Parathyroid adenoma (tissue), 2 donors: ENCODE data around the gene RNF43.

Experiments
- H2AFZ ChIP-seq: fragments of 300-600 bp; sonication (generic); one replicate; pipeline ENCODE4 v1.7.0; 2017; ENCODE audit warnings: antibody characterized with exemption, mild to moderate bottlenecking
- H3K27ac ChIP-seq: fragments of 300-600 bp; sonication (generic); one replicate; pipeline ENCODE4 v1.7.0; 2017
- H3K27me3 ChIP-seq: fragments of 300-600 bp; sonication (generic); one replicate; pipeline ENCODE4 v1.7.0; 2017; ENCODE audit warnings: low read length; ENCODE audit not compliant: control insufficient read depth, insufficient read depth
- H3K36me3 ChIP-seq: fragments of 300-600 bp; sonication (generic); one replicate; pipeline ENCODE4 v1.7.0; 2017; ENCODE audit warnings: low read length; ENCODE audit not compliant: control insufficient read depth, insufficient read depth
- H3K4me1 ChIP-seq: fragments of 300-600 bp; sonication (generic); one replicate; pipeline ENCODE4 v1.7.0; 2017; ENCODE audit warnings: control low read depth
- H3K4me2 ChIP-seq: fragments of 300-600 bp; sonication (generic); one replicate; pipeline ENCODE4 v1.7.0; 2017; ENCODE audit warnings: low read length
- H3K4me3 ChIP-seq: fragments of 300-600 bp; sonication (generic); one replicate; pipeline ENCODE4 v1.7.0; 2017; ENCODE audit warnings: low read depth, low read length
- H3K79me2 ChIP-seq: fragments of 300-600 bp; sonication (generic); one replicate; pipeline ENCODE4 v1.7.0; 2017; ENCODE audit warnings: control low read depth
- H3K9ac ChIP-seq: fragments of 300-600 bp; sonication (generic); one replicate; pipeline ENCODE4 v1.7.0; 2017; ENCODE audit warnings: mild to moderate bottlenecking
- H3K9me3 ChIP-seq: fragments of 300-600 bp; sonication (generic); one replicate; pipeline ENCODE4 v1.7.0; 2017; ENCODE audit warnings: low read length; ENCODE audit not compliant: control insufficient read depth
- CTCF ChIP-seq: fragments of 300-600 bp; sonication (generic); IDR thresholded peaks from one replicate; pipeline ENCODE4 v1.7.0; 2017; ENCODE audit warnings: antibody characterized with exemption, mild to moderate bottlenecking
- donor health status: primary hyperparathyroidism.

RNF43 gene

GRCh38 chr17:58415371-58416055 is 1.8 kb downstream of the RNF43 start:
- TF ChIP-seq CTCF, result no peak
- H2AFZ ChIP-seq, result peak overlapping the region; percentile 56
- H3K9me3 ChIP-seq, result no peaks in the 10 kb centered on the region
- H3K9ac ChIP-seq, result no peak overlapping the region
- peak overlapping the region; percentile 70 for H3K4me2 ChIP-seq
- peaks cover 2% of the 10 kb centered on the region for H3K79me2 ChIP-seq
- no peaks in the 10 kb centered on the region for H3K27me3 ChIP-seq
- H3K27ac ChIP-seq, result peak overlapping the region; percentile 24
- no peaks in the 10 kb centered on the region for H3K36me3 ChIP-seq
- H3K4me1 ChIP-seq, result peaks cover 7% of the 10 kb centered on the region
- H3K4me3 ChIP-seq, result peak overlapping the region; percentile 70

GRCh38 chr17:58414596-58414997 is 2.7 kb downstream of the RNF43 start:
- peak overlapping the region; percentile 70 for H3K4me2 ChIP-seq
- H3K4me3 ChIP-seq, result peak overlapping the region; percentile 70
- no peak for TF ChIP-seq CTCF

GRCh38 chr17:58413684-58414083 is 3.6 kb downstream of the RNF43 start:
- no peaks in the 10 kb centered on the region for H3K36me3 ChIP-seq
- peaks cover 7% of the 10 kb centered on the region for H3K4me1 ChIP-seq
- H3K27me3 ChIP-seq, result no peaks in the 10 kb centered on the region
- no peak overlapping the region for H3K9ac ChIP-seq
- peaks cover 2% of the 10 kb centered on the region for H3K79me2 ChIP-seq
- H3K4me2 ChIP-seq, result peak overlapping the region; percentile 11
- no peak overlapping the region for H2AFZ ChIP-seq
- H3K27ac ChIP-seq, result no peak overlapping the region
- H3K4me3 ChIP-seq, result no peak overlapping the region
- TF ChIP-seq CTCF, result no peak
- no peaks in the 10 kb centered on the region for H3K9me3 ChIP-seq

More at GRCh38 chr17:58414596-58414997, 2.7 kb downstream of the RNF43 start:
- peaks cover 7% of the 10 kb centered on the region for H3K4me1 ChIP-seq
- H3K9ac ChIP-seq, result no peak overlapping the region
- no peak overlapping the region for H3K27ac ChIP-seq
- no peaks in the 10 kb centered on the region for H3K9me3 ChIP-seq
- H3K36me3 ChIP-seq, result no peaks in the 10 kb centered on the region
- H2AFZ ChIP-seq, result peak overlapping the region; percentile 6
- H3K27me3 ChIP-seq, result no peaks in the 10 kb centered on the region
- H3K79me2 ChIP-seq, result peaks cover 2% of the 10 kb centered on the region

- Histone ChIP-seq H3K9ac (no peak overlapping the region), H3K27ac (no peak overlapping the region), H3K4me1 (peaks cover 7% of the 10 kb centered on the region), H3K36me3 (no peaks in the 10 kb centered on the region), H3K9me3 (no peaks in the 10 kb centered on the region), H3K79me2 (peaks cover 2% of the 10 kb centered on the region), H3K4me3 (no peak overlapping the region), H2AFZ (no peak overlapping the region), H3K27me3 (no peaks in the 10 kb centered on the region), H3K4me2 (peak overlapping the region; percentile 11)
- no peak for TF ChIP-seq CTCF
Measured at GRCh38 chr17:58412961-58413586, 4.3 kb downstream of the RNF43 start.
